Spleen (tissue), 7 donors: ENCODE results near the gene ARL5A.

Experiments
- CTCF ChIP-seq, 11 experiments: fragments of 200-600 bp in 7 of 11; fragments of 450-650 bp in 4 of 11; sonication (generic) in 4 of 11; IDR thresholded peaks in 8 of 11; conservative IDR thresholded peaks in 3 of 11; 1 replicate in 7 of 11; 2 replicates in 4 of 11; pipeline versions ENCODE4 v1.4.0 to v1.8.0; 2016 to 2021; ENCODE audit warnings: antibody characterized with exemption in 11 of 11, inconsistent platforms in 4 of 11, mild to moderate bottlenecking in 1 of 11
- POLR2A ChIP-seq, 3 donors: fragments of 450-650 bp; IDR thresholded peaks; one replicate each; pipeline ENCODE4 v1.5.1; 2017; ENCODE audit warnings: antibody characterized with exemption in 3 of 3, mild to moderate bottlenecking in 1 of 3
- POLR2AphosphoS5 ChIP-seq, 3 donors: sonication (generic); formaldehyde crosslinking; IDR thresholded peaks; one replicate each; pipeline ENCODE4 v1.5.1; 2017; ENCODE audit warnings: antibody characterized with exemption in 3 of 3
- donor health status: DM: no; HTN: no; CAD: no; lungs with moderate emphysema.
- donor health status: DM: no; HTN: no; CAD: no.
- donor health status: DM: no; HTN: no; CAD: no.

GRCh38 chr2:151758744-151759143 is 69.5 kb downstream of the ARL5A start:
- TF ChIP-seq CTCF (IDR thresholded peaks at IDR 0.05 in 8 of 11, conservative IDR thresholded peaks at IDR 0.05 in 3 of 11) (no peak), POLR2AphosphoS5 (IDR thresholded peaks at IDR 0.05) (no peak), POLR2A (IDR thresholded peaks at IDR 0.05) (no peak)
